HCT116 (cell line): Measurements from ENCODE around the gene MMP21. TPM values are rescaled to one million over a fixed set of nuclear protein-coding genes. Genes with fewer than 3 reads are reported as not detected.

Source experiments
- ATAC-seq: fragments of 200-7000 bp; cut with Tn5 transposase; 2 replicates; pipeline ENCODE4 v1.9.1; 2020; ENCODE audit warnings: mild to moderate bottlenecking, moderate library complexity
- BruUV-seq: library from RNA; stranded (reverse); fragments of 400-500 nt; replicated peaks from 2 replicates; lab custom pipeline; 2021; lab: Mats Ljungman, UMichigan
- CTCF ChIA-PET: fragments of 300-600 bp; sonication (Branson Sonifier 250); formaldehyde crosslinking; loops from one replicate; lab custom pipeline; 2021; ENCODE audit warnings: antibody characterized with exemption; lab: Charles Lee
- POLR2A ChIA-PET: fragments of 300-600, 350-600 bp; sonication (Branson Sonifier 250); formaldehyde crosslinking; loops from one replicate; lab custom pipeline; 2021; ENCODE audit warnings: antibody characterized with exemption; lab: Charles Lee
- RAD21 ChIA-PET, 2 experiments: fragments of 300-600 bp; sonication (Branson Sonifier 250); formaldehyde crosslinking; loops; one replicate each; lab custom pipeline; 2023; ENCODE audit warnings: low total read pairs in 2 of 2; ENCODE audit not compliant: uncharacterized antibody in 2 of 2, unreplicated experiment in 2 of 2, low non-redundant PET in 1 of 2; lab: Charles Lee
- DNase-seq: peaks from one replicate; pipeline ENCODE4 v3.0.0-alpha.2; 2010; ENCODE audit warnings: low read depth, low spot score
- H2AFZ ChIP-seq: fragments of 200-600 bp; shearing (Covaris generic), sonication (generic); 2 replicates; pipeline ENCODE4 v1.6.1; 2017; ENCODE audit warnings: low read depth, mixed run types, mixed read lengths, antibody characterized with exemption, low read length; ENCODE audit not compliant: poor library complexity, severe bottlenecking
- H3K27ac ChIP-seq: 2 replicates; pipeline ENCODE4 v1.5.1; 2012; ENCODE audit warnings: low read depth, low read length
- H3K27me3 ChIP-seq: fragments of 200-600 bp; sonication (generic); 2 replicates; pipeline ENCODE4 v1.6.1; 2016; ENCODE audit warnings: mixed run types, low read length, mixed read lengths; ENCODE audit not compliant: insufficient read depth
- H3K36me3 ChIP-seq, 2 experiments: fragments of 200-500 bp in 1 of 2; fragments of 200-600 bp in 1 of 2; sonication (Bioruptor generic) in 1 of 2; sonication (generic) in 1 of 2; 2 replicates each; pipeline versions ENCODE4 v1.5.1 to v1.6.1; 2014 to 2016; ENCODE audit warnings: low read length in 2 of 2, inconsistent platforms in 1 of 2, mixed read lengths in 1 of 2, mixed run types in 1 of 2; ENCODE audit not compliant: insufficient read depth in 2 of 2, control insufficient read depth in 1 of 2
- H3K4me1 ChIP-seq, 2 experiments: fragments of 200-600 bp in 1 of 2; sonication (generic) in 1 of 2; 2 replicates each; pipeline versions ENCODE4 v1.5.1 to v1.6.1; 2012 to 2017; ENCODE audit warnings: low read length in 2 of 2, inconsistent platforms in 1 of 2, mild to moderate bottlenecking in 1 of 2, mixed read lengths in 1 of 2, mixed run types in 1 of 2, moderate library complexity in 1 of 2; ENCODE audit not compliant: insufficient read depth in 2 of 2, control insufficient read depth in 1 of 2
- H3K4me2 ChIP-seq: fragments of 200-600 bp; sonication (generic); 2 replicates; pipeline ENCODE4 v1.6.1; 2017; ENCODE audit warnings: mixed run types, low read length, mixed read lengths
- H3K4me3 ChIP-seq, 2 experiments: fragments of 200-600 bp in 1 of 2; sonication (generic) in 1 of 2; replicated peaks in 1 of 2; 2 replicates each; pipeline ENCODE4 v1.5.1; 2011 to 2016; ENCODE audit warnings: low read length in 2 of 2, control low read depth in 1 of 2, low read depth in 1 of 2, mild to moderate bottlenecking in 1 of 2, mixed read lengths in 1 of 2, mixed run types in 1 of 2
- H3K79me2 ChIP-seq: fragments of 200-600 bp; sonication (generic); 2 replicates; pipeline ENCODE4 v1.6.1; 2017; ENCODE audit warnings: mild to moderate bottlenecking, mixed run types, low read length, moderate library complexity, mixed read lengths; ENCODE audit not compliant: insufficient read depth
- H3K9ac ChIP-seq: fragments of 200-600 bp; sonication (generic); 2 replicates; pipeline ENCODE4 v1.6.1; 2016; ENCODE audit warnings: low read length, mixed read lengths
- H3K9me2 ChIP-seq: fragments of 200-600 bp; sonication (generic), shearing (Covaris generic); 2 replicates; pipeline ENCODE4 v1.6.1; 2017; ENCODE audit warnings: mixed run types, mild to moderate bottlenecking, moderate library complexity; ENCODE audit not compliant: insufficient read depth
- H3K9me3 ChIP-seq, 2 experiments: fragments of 200-500 bp in 1 of 2; fragments of 200-600 bp in 1 of 2; sonication (Bioruptor generic) in 1 of 2; sonication (generic) in 1 of 2; 2 replicates each; pipeline ENCODE4 v1.6.1; 2014 to 2017; ENCODE audit warnings: low read length in 2 of 2, mixed read lengths in 2 of 2, inconsistent platforms in 1 of 2, low read depth in 1 of 2, mild to moderate bottlenecking in 1 of 2, mixed run types in 1 of 2, moderate library complexity in 1 of 2; ENCODE audit not compliant: control insufficient read depth in 1 of 2, insufficient read depth in 1 of 2
- H4K20me1 ChIP-seq: fragments of 200-600 bp; sonication (generic), shearing (Covaris generic); 2 replicates; pipeline ENCODE4 v1.6.1; 2017; ENCODE audit warnings: mixed run types, mild to moderate bottlenecking, moderate library complexity; ENCODE audit not compliant: insufficient read depth
- CEBPB ChIP-seq: IDR thresholded peaks from 2 replicates; pipeline ENCODE4 v1.6.1; 2012; ENCODE audit warnings: low read depth
- EGR1 ChIP-seq: IDR thresholded peaks from 2 replicates; pipeline ENCODE4 v1.6.1; 2012; ENCODE audit warnings: low read depth
- EZH2phosphoT487 ChIP-seq: fragments of 200-600 bp; IDR thresholded peaks from 2 replicates; pipeline ENCODE4 v1.6.1; 2018; ENCODE audit warnings: antibody characterized with exemption, borderline replicate concordance
- POLR2AphosphoS5 ChIP-seq: IDR thresholded peaks from 2 replicates; pipeline ENCODE4 v1.6.1; 2011; ENCODE audit warnings: mild to moderate bottlenecking, low read depth, low read length, moderate library complexity
- RAD21 ChIP-seq: IDR thresholded peaks from 2 replicates; pipeline ENCODE4 v1.6.1; 2012; ENCODE audit warnings: low read depth, mild to moderate bottlenecking
- SIN3A ChIP-seq: IDR thresholded peaks from 2 replicates; pipeline ENCODE4 v1.6.1; 2012; ENCODE audit warnings: low read depth
- SP1 ChIP-seq: IDR thresholded peaks from 2 replicates; pipeline ENCODE4 v1.6.1; 2012; ENCODE audit warnings: low read depth
- SRF ChIP-seq: IDR thresholded peaks from 2 replicates; pipeline ENCODE4 v1.6.1; 2012; ENCODE audit warnings: low read depth
- TCF7L2 ChIP-seq: IDR thresholded peaks from 2 replicates; pipeline ENCODE4 v1.7.0; 2011; ENCODE audit warnings: borderline replicate concordance, inconsistent platforms; ENCODE audit not compliant: insufficient read depth, insufficient read length; ENCODE audit errors: extremely low read depth
- ZFX ChIP-seq: fragments of 450-650 bp; IDR thresholded peaks from 2 replicates; pipeline ENCODE4 v1.6.1; 2017
- intact Hi-C: fragments of 100-400 bp; cut with micrococcal nuclease; formaldehyde crosslinking; loops from 2 replicates; pipeline ENCODE4 v1.10.0; 2022
- total RNA-seq: library from RNA; stranded (reverse); gene quantifications from one replicate; pipeline ENCODE4 v1.2.1, GENCODE V29; 2021; ENCODE audit not compliant: unreplicated experiment
- TF ChIP-seq, protein P1 (sequence below): IDR thresholded peaks from 2 replicates; pipeline ENCODE4 v1.6.1; 2012
- TF ChIP-seq, protein P2 (sequence below), 3 experiments: fragments of 200-600 bp in 1 of 3; sonication (generic) in 1 of 3; IDR thresholded peaks in 2 of 3; conservative IDR thresholded peaks in 1 of 3; 2 replicates each; pipeline ENCODE4 v1.5.1; 2012 to 2017; ENCODE audit warnings: low read depth in 2 of 3, low read length in 2 of 3, antibody characterized with exemption in 1 of 3, borderline replicate concordance in 1 of 3, control low read depth in 1 of 3, mild to moderate bottlenecking in 1 of 3, mixed read lengths in 1 of 3, mixed run types in 1 of 3, moderate library complexity in 1 of 3; ENCODE audit not compliant: insufficient read depth in 1 of 3

Gene MMP21
- total RNA-seq, 1 experiment from 2014 or later = not detected

DNA sequence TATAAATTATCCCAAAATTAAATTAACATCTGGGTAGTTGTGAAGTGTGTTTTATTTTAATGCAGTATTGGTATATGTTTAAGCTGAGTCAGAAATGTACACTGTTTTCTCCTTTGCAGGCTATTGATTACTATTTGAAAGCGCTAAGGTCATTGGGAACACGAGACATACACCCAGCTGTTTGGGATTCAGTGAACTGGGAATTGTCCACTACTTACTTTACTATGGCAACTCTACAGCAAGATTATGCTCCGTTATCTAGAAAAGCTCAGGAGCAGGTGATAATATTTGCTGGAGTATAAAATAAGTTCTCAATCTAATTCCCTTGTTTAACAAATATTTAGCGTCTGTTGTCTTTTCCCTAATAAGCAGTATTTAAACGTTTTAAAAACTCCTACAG lies 28.2 kb downstream of the MMP21 start:
- intact Hi-C loops = no loop called here
- ATAC-seq (no peak), DNase-seq (no peak)
- Histone ChIP-seq H3K79me2 (no peaks in the 10 kb centered on the region; the same call in 1 of the 2 replicates), H3K9me2 (no peaks in the 10 kb centered on the region), H3K27me3 (no peaks in the 10 kb centered on the region), H3K4me2 (no peak overlapping the region), H3K27ac (no peak overlapping the region), H3K4me1 (no peaks in the 10 kb centered on the region), H3K9ac (no peak overlapping the region), H3K9me3 (no peaks in the 10 kb centered on the region), H3K36me3 (peaks cover 59 to 64% of the 10 kb centered on the region in 2 experiments; a peak in 3 of 4 replicates), H2AFZ (no peak overlapping the region), H3K4me3 (no peak overlapping the region), H4K20me1 (0 out of 2 replicates have a peak, but pooled peaks cover 5% of the 10 kb centered on the region)
- ChIA-PET RAD21 (no interaction called here), POLR2A (no interaction called here), CTCF (no interaction called here)
- BruUV-seq = no TSS peak
- TF ChIP-seq POLR2AphosphoS5 (0 out of 2 replicates have a peak, but pooled peaks have one; percentile 8), EZH2phosphoT487 (no peak), RAD21 (no peak)
- TF ChIP-seq, protein P1, sequence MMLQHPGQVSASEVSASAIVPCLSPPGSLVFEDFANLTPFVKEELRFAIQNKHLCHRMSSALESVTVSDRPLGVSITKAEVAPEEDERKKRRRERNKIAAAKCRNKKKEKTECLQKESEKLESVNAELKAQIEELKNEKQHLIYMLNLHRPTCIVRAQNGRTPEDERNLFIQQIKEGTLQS = no peak
- TF ChIP-seq, protein P2, sequence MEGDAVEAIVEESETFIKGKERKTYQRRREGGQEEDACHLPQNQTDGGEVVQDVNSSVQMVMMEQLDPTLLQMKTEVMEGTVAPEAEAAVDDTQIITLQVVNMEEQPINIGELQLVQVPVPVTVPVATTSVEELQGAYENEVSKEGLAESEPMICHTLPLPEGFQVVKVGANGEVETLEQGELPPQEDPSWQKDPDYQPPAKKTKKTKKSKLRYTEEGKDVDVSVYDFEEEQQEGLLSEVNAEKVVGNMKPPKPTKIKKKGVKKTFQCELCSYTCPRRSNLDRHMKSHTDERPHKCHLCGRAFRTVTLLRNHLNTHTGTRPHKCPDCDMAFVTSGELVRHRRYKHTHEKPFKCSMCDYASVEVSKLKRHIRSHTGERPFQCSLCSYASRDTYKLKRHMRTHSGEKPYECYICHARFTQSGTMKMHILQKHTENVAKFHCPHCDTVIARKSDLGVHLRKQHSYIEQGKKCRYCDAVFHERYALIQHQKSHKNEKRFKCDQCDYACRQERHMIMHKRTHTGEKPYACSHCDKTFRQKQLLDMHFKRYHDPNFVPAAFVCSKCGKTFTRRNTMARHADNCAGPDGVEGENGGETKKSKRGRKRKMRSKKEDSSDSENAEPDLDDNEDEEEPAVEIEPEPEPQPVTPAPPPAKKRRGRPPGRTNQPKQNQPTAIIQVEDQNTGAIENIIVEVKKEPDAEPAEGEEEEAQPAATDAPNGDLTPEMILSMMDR (IDR thresholded peaks at IDR 0.05 in 2 of 3, conservative IDR thresholded peaks at IDR 0.05 in 1 of 3; ENCODE audit: borderline replicate concordance in 1 of 3, insufficient read depth in 1 of 3, low read depth in 2 of 3, low read length in 2 of 3) = no peak

DNA sequence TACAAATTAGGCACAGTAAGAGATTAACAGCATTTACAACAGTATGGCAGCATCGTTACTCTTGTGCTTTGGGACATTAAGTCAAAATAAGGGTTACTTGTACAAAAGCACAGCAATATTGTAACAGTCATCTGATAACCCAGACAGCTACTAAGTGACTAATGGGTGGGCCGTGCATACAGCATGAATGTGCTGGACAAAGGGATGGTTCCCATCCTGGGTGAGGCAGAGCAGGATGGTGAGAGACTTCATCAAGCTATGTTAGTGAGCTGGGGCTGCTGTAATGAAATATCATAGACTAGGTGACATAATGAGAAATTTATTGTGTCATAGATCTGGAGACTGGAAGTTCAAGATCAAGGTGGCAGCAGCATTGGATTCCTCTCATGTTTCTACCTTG lies 30.7 kb downstream of the MMP21 start:
- H3K27ac ChIP-seq = no peak overlapping the region
- H2AFZ ChIP-seq = no peak overlapping the region
- H3K27me3 ChIP-seq = no peaks in the 10 kb centered on the region
- peaks cover 66 to 68% of the 10 kb centered on the region in 2 experiments; a peak in 3 of 4 replicates for H3K36me3 ChIP-seq
- ChIA-PET RAD21 (no interaction called here), POLR2A (no interaction called here), CTCF (no interaction called here)
- no peaks in the 10 kb centered on the region for H3K9me3 ChIP-seq
- no TSS peak for BruUV-seq
- H3K9me2 ChIP-seq = no peaks in the 10 kb centered on the region
- no peak for DNase-seq
- H3K4me3 ChIP-seq = no peak overlapping the region
- H3K4me2 ChIP-seq = no peak overlapping the region
- no peak for ATAC-seq
- no peak overlapping the region for H3K9ac ChIP-seq
- 0 out of 2 replicates have a peak, but pooled peaks cover 5% of the 10 kb centered on the region for H4K20me1 ChIP-seq
- no peaks in the 10 kb centered on the region for H3K4me1 ChIP-seq
- H3K79me2 ChIP-seq = no peaks in the 10 kb centered on the region
- intact Hi-C loops = loop anchor here (5.0 kb wide), 1 partner anchor 642 kb away; the partner anchor contains the start of gene ADAM12
- TF ChIP-seq CEBPB (no peak), POLR2AphosphoS5 (no peak), ZFX (no peak), SP1 (no peak), TCF7L2 (no peak), SIN3A (no peak), EGR1 (no peak), SRF (no peak)
- TF ChIP-seq, protein P2 (IDR thresholded peaks at IDR 0.05 in 2 of 3, conservative IDR thresholded peaks at IDR 0.05 in 1 of 3; ENCODE audit: borderline replicate concordance in 1 of 3, insufficient read depth in 1 of 3, low read depth in 2 of 3, low read length in 2 of 3) = no peak
- TF ChIP-seq, protein P1 = no peak
